ENCODE data around the gene ZBTB16.

The ZBTB16 gene

GRCh38 chr11:114110952-114111947 is 51.7 kb downstream of the ZBTB16 start:
- no peak for DNase-seq

- DNase-seq, result no peak
Observed at GRCh38 chr11:114115451-114115928, 56.0 kb downstream of the ZBTB16 start.

- DNase-seq, result no peak
Observed at GRCh38 chr11:114116357-114116756, 56.8 kb downstream of the ZBTB16 start.

- no peak for DNase-seq
Observed at GRCh38 chr11:114116800-114117199, 57.3 kb downstream of the ZBTB16 start.

DNA sequence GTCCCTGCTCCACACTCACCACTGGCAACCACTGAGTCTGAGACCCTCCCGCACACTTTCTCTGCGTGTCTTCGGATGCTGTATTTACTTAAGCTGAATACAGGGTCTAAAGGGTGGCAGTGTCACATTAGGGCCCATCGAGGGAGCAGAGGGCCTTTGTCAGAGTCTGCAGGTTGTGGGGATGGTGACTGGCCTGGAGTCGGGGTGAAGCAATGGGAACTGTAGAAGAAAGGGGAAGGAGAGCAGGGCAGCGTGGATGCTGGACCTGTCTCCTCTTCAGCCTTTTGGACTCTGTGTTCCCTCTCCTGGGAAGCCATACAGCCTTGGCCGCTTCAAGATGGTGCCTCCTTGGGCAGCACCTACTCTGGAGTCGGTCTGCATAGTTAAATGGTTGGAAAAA is 61.1 kb downstream of the ZBTB16 start:
- DNase-seq, result no peak

- no peak for DNase-seq
Observed at GRCh38 chr11:114121138-114121537, 61.6 kb downstream of the ZBTB16 start.

DNA sequence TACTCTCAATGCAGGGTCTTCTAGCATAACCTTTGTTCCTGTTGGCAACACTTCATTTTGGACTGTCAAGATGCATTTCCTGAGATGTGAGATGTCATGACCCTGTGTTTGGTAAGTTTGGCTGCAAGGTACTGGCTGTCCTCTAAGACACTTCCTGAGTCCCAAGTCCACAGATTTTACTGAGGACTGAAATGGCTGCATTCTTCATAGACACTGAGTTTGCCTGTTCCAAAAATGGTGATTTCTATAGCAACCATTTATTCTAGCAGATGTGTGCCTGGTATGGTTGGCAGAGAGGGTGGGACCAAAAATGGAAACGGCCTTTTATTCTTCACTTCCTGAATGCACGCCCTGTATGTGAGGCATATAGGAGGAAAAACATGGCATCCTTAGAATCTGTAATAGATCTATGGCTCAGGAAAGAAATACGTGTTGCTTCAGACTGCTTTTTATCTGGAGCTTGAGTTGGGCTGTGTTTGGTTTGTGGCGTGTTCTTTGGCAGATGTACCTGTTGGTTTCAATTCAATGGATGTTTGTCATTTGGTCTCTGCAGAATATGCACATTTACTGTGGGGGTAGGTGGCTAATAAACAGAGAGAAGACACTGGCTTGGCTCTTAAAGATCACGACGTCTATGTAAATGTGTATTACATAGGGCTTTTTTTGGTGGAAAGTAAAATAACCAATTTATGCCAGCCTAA is 62.4 kb downstream of the ZBTB16 start:
- peak; percentile 21 for DNase-seq

- DNase-seq, result no peak
Observed at GRCh38 chr11:114122686-114123085, 63.2 kb downstream of the ZBTB16 start.

DNA sequence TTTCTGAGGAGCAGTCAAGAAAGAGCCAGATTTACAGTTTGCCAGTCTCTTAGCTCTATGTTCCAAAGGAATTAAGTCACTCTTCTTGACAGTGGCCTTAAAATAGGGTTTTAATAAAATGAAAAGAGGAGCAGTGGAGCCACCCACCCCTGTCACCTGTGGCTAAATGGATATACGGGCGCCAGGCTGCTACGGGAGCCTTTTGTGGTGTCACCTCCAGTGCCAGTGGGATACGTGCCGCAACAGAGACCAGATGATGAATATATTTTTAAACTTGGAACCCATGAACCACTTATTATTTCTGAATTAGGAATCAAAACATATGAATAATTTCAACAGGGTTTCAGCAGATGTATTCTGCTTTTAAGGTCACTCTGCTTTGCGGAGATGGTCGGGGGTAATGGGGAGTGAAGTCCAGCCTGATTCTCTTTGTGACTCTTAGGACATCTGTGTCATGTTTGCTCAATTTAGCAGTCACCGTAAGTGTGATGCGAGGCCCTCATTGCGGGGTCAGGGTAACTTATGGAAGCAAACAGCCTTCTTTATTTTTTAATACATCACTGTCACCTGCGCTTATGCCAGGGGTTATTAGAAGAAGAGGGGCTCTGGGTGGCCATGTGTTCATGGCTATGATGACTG is 64.3 kb downstream of the ZBTB16 start:
- no peak for DNase-seq

- no peak for DNase-seq
Observed at GRCh38 chr11:114124601-114125144, 65.2 kb downstream of the ZBTB16 start.

GRCh38 chr11:114125531-114125930 is 66.0 kb downstream of the ZBTB16 start:
- DNase-seq, result no peak

GRCh38 chr11:114125959-114126358 is 66.4 kb downstream of the ZBTB16 start:
- DNase-seq, result no peak

DNA sequence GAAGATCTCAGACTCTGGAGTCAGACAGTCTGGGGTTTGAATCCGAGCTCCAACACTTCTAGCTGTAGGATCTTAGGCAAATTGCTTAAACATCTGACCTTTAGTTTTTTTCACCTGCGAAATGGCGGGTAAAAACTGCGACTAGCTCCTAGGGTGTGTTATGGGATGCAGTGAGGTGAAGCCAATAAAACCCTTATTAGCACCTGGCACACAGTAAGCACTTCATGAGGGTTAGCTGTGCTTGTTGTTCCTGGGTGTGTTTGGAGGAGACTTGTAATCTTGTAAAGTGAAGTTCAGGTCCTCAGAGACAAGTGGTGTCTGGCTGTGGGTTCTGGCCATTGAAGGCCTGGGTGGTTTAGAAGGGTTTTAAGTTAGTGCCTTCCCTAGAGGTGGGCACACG is 68.9 kb downstream of the ZBTB16 start:
- peak; percentile 86 for DNase-seq

- peak; percentile 59 for DNase-seq
Observed at GRCh38 chr11:114129142-114129541, 69.6 kb downstream of the ZBTB16 start.

DNA sequence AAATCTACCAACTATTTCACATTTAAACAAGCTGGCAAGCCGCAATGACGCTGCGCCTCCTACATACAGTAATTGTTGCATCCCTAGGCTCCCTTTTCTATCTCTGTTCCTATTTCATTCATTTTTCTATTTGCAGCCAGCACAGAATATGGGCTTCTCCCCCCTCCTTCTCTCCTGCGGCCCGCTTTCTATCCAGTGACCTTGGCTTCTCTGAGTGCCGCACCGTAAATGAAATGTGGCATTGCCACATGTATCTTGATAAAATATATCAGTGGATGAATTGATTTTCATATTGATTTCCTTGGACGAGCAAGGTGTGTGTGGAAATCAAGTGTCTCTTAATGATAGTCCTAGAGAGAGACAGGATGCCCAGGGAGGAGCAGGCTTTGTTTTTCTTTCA is 70.2 kb downstream of the ZBTB16 start:
- no peak for DNase-seq

DNA sequence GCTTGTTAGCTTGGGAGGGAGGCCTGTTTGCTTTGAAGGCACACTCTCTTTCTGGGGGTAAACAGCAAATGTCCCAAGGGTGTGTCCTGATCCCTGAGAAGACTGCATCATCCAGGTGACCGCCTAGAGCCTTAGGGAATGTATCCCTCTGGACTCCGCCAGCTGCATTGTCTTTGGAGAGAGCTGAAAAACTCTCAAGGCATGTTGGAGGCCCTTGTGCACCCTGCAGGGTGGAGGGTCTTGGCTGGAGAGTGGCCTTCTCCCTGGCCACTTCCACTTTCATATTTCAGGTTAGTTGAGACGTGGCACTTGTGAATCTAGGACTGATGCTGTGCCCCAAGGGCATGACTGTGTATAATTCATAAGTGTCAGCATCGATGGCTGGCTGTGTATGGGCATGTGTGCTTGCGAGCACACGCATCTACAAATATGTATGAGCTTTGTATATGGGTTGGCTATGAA is 70.6 kb downstream of the ZBTB16 start:
- no peak for DNase-seq

- DNase-seq, result peak; percentile 18
Observed at GRCh38 chr11:114130629-114131277, 71.2 kb downstream of the ZBTB16 start.

- peak; percentile 26 for DNase-seq
Observed at GRCh38 chr11:114131461-114131864, 72.0 kb downstream of the ZBTB16 start.

GRCh38 chr11:114132417-114132816 is 72.9 kb downstream of the ZBTB16 start:
- no peak for DNase-seq

GRCh38 chr11:114132944-114133394 is 73.5 kb downstream of the ZBTB16 start:
- DNase-seq, result no peak

- no peak for DNase-seq
Observed at GRCh38 chr11:114133548-114134329, 74.2 kb downstream of the ZBTB16 start.
